HG03558 (cell line): Measurements from ENCODE around the gene GNB5.

Experiments
- ATAC-seq: cut with Tn5 transposase; IDR thresholded peaks from one replicate; pipeline ENCODE4 v1.9.1; 2021; ENCODE audit warnings: moderate number of reproducible peaks; ENCODE audit not compliant: unreplicated experiment; ENCODE audit errors: extremely low read depth

GNB5 gene

DNA sequence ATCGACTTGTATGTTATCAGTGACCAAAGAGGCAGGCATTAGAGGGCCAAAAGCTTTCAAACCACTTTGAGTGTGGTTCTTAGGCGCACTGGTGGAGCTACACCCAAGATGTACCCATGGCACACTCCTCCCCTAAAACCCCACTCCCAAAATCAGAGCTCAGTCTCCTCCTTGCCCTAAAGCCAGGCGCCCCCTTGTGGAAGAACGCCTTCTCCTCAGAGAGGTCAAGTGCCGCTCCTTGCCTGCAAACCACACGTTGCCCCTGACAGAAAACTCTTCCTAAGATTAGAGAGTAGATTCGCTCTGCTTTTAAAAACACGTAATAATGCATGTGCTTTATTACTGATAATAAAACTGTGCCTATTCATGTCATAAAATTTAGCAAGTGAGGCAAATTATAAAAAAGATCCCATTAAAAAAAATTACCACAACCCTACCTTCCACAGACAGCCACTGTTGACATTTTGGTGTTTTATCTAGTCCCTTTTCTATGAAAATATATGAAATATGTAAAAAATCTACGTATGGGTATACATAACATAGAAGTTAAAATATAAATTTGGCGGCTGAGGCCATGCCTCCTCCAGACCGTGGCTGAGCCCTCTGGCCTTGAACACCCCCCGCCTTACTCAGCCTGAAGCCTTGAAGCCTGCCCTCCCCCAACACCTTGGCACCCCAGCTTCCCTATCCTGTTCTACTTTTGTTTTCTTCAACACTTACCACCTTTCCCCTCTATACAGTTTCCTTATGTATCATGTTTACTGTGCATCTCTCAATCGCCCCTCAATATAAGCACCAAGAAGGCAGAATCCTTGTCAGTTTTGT, 112.1 kb downstream of the GNB5 start:
- no peak for ATAC-seq

DNA sequence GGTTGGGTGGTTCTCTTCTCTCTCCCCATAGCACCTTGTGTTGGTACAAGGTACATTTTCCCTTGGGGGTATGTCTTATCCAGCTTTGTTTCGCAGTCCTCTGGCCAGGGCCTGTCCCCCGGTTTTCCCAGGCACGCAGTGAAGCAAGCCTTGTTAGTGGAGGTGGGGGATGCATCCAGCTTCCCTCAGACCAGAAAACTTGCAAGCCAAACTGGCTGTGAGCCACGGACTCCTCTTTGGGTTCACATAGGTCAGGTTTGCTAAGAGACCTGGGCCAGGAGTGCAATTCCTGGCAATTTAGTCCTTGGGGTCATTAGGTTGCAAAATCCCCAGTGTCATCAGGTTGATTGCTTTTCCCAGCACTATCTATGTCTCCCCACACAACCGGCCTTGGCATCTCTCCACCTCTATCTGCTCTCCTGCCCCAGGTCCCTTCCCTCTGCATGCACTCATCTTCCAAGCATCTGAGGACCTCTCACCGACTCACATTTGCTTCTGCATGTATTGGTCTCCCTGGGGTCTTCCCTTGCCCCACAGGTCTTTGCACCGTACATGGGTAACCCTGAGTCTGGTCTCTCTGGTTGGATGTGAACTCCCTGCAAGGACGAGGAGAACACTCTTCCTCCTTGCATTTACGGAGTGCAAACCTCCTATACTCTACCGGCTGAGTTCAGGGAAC, 112.9 kb downstream of the GNB5 start:
- ATAC-seq = no peak

DNA sequence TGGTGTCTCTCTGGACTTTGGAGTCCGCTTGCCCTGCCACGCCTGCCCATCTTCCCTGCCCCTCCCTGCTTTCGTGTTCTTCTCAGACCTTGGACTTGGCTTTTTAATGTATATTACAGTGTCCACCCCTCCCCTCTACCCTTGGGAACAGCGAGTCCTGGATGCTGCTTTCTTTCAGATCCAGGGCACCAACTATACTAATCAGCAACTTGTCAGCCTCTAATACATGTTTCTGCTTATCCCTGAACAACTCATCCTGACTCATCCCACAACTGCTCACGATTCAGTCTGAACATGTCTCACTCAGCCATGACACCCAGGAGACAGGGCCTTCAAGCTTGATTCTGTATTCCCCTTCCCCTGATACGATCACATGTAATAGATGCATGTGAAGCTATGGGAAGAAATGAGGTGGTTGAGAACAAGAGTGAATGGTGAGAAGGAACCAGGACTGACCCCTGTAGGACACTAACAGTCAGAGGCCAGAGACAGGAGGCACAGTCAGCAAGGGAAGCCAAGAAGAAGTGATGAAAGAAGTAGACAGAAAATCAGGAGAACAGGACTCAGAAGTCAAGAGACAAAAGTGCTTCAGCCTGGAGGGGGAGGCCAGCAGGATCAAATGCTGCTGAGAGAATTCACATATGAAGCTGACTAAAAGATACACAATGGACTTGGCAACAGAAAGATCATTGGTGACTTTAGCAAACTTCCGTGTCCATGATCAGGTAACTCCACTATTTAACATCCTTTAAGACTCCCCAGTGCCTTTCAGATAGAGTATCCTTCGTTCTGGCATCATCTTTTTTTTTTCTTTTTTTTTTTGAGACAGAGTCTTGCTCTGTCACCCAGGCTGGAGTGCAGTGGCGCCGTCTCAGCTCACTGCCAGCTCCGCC, 114.1 kb downstream of the GNB5 start:
- peak; percentile 56 for ATAC-seq

DNA sequence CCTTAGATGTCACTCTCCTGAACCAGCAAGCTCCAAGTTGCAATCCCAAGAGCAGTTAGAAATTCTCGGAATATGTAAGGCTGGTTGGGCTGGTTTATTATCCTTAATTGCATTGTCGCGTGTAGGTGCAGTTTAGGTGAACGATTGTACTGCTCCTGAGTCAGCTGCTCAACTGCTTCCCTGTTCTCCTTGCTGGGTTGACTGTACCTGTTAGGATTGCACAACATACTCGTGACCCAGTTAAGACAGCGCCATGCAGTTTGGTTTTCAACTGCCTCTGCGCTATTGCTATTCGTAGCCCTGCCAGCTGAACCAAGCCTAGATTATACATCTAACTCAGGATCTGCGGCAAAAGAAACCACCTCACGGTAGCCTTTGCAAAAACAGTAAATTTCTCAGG, 119.6 kb downstream of the GNB5 start:
- ATAC-seq = no peak

DNA sequence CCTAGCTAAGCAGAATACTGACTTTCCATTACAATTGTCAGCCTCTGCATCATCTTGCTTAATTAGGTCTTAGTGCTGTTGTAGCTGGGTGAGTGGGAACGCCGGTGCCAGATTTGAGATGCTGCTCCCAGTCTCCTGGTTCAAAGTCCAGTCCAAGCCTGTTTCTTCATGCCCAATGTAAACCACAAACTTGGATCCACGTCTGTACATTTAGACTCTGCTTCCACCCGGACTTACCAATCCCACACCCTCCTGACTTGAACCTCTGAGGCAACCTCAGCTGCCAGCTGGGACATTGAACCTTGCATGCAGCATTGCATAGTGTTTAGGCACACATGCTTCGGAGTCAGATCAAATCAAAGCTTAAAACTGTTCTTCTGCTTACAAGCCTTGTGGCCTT, 121.6 kb downstream of the GNB5 start:
- no peak for ATAC-seq

DNA sequence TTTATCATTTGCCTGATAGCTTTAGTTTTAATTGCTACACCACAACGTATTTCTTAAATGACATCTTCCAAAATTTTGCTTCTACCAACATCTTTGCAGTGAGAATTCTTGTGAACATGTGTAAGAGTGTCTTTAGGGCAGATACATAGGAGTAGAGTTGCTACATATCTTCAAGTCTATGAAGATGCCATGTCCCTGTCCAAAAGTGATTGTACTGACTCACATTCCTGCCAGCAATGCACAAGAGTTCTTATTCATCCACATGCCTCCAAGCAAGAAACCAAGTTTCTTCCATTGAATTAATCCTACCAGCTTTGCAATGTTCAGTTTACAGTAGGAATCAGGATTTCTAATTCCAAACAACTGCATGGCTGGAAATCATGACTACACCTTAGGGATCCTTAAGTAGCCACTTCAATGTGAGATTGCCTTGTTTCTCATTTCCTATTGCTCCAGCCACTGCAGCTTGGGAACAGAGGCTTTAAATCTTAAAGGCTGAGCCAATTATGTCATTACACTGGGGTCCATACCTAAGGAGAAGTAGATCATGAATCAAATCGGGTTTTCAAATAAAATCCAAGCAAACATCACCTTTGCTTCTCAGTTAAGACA, 123.1 kb downstream of the GNB5 start:
- ATAC-seq = no peak

DNA sequence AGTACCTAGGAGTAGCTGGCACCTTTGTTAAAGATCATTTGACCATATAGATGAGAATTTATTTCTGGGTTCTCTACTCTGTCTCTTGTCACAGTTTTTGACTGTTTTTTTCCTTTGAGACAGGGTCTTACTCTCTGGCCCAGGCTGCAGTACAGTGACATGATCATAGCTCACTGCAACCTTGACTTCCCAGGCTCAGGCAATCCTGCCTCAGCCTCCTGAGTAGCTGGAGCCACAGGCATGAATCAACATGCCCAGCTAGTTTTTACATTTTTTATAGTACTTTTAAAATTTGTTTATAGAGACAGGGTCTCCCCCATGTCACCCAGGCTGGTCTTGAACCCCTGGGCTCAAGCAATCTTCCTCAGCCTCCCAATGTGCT, 123.7 kb downstream of the GNB5 start:
- ATAC-seq = no peak

DNA sequence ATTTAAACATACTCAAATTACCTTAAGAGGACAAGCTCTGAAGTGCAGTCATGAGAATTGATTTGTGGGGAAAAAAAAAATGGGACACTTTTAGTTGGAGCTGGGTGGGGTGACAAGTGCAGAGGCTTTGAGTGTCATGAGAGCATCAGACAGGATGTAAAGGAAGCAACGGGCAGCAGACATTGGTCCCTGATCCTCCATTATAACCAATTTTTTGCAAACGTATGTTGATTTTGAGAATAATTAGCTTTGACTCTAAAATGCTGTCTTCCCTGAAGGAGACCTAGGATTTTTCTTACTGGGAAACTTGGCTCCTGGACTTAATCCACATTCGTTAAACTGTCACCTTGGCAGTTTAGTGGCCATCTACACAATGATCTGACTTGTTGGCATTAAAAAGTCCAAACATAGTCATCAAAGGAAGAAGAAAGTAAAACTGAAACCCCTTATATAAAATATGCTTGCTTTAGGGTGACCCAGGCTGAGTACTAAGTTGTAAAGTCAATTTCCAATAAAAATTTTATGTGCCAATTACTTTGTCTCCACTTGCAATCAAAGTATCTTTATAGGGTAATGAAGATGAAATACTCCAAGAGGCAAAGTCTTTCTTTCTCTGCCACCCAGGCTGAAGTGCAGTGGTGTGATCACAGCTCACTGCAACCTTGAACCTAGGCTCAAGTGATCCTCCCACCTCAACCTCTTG, 124.2 kb downstream of the GNB5 start:
- no peak for ATAC-seq
